Measurements from ENCODE around the gene OVOL1.

The OVOL1 gene

DNA sequence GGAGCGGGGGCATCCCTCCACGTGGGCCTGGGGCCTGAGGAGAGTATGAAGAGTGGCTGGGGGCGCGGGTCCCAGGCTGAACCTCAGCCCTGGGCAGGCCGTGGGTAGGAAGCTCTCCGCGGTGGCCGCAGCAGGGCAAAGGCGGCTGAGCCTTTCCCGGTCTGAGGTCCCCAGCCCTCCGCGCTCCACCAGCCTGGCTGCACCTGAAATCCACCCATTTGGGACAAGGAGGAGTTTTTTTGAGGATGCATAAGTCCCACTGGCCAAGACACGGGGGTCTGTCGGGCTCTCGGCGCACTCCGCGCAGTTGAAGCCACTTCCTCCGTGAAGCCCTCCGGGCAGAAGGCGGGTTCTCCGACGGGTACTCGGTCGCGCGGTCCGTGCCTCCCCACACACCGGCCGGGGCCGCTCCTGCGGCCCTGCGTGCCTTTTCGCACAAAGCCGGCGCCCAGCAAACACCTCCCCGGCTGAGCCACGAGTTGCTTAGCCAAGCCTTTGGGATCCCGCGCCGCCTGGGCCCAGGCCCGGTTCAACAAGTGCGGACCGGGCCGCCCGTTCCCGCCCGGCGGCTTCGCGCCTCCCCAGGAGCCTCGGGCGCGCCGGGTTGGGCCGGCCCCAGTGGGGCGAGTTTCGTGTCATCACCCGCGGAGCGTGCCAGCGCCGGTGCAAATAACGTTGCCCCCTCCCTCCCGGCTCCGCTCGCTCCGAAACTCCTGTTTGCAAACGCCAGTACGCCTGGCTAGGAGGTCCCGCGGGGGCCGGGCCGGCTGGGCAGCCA lies 666 bp upstream of the OVOL1 start:
- H3K4me3 ChIP-seq, result peak overlapping the region in 1 of 2 donors; percentile 40
- H3K27me3 ChIP-seq, result peaks cover 10 to 55% of the 10 kb centered on the region in 2 donors
- H3K27ac ChIP-seq, result no peak overlapping the region
- no peaks in the 10 kb centered on the region for H3K36me3 ChIP-seq
- H3K4me1 ChIP-seq, result peaks cover 0 to 39% (median 27%) of the 10 kb centered on the region in 4 donors
- H3K9me3 ChIP-seq, result no peaks in the 10 kb centered on the region
- TF ChIP-seq, protein P1, sequence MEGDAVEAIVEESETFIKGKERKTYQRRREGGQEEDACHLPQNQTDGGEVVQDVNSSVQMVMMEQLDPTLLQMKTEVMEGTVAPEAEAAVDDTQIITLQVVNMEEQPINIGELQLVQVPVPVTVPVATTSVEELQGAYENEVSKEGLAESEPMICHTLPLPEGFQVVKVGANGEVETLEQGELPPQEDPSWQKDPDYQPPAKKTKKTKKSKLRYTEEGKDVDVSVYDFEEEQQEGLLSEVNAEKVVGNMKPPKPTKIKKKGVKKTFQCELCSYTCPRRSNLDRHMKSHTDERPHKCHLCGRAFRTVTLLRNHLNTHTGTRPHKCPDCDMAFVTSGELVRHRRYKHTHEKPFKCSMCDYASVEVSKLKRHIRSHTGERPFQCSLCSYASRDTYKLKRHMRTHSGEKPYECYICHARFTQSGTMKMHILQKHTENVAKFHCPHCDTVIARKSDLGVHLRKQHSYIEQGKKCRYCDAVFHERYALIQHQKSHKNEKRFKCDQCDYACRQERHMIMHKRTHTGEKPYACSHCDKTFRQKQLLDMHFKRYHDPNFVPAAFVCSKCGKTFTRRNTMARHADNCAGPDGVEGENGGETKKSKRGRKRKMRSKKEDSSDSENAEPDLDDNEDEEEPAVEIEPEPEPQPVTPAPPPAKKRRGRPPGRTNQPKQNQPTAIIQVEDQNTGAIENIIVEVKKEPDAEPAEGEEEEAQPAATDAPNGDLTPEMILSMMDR (IDR thresholded peaks at IDR 0.05), result no peak
- intact Hi-C loops (cut with DNase I; ENCODE audit: low total_unique reads), result no loop called here
- DNase-seq, result no peak

DNA sequence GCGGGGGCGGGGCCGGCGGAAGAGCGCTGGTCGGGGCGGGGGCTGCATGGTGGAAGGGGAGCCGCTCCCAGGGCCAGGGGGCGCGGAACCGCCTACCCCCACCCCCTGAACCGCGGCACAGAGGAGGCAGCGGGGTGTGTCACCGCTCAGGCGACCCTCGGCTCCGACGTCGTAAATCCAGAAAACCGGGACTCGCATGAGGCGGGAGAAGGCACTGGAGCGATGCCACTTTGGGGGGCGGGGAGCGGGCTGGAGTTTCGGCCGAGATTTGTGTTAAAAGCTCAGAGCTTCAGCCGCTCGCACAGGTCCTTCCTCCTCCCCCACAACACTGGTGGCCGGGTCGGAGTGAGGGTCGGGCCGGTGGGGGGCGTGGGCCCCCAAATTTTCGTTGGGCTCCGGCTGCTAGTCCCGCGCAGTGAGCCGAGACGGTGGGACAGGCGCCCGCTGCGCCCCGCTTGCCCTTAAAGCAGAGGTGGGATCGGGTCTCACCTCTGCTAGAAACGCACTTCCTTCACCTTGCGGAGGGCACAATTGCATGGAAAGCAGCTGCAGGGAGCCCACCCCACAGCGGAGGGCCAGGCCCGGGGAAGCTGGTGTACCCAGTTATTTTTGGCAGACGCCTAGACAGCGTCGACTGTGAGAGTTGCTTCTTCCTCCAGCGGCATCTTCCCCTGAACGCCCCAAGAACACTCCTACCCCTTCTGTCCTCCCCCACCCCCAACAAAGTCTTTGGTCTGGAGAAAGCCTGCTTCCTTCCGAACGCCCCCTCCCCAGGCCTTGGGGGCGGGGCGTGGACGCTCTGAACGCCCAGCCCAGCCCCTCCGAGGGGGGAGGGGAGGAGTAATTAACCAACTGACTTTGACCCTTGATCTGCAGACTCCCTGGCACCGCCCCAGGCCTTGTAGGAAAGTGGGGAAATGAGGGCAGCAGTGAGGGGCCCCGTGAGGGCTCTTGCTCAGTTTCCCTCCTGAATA lies 1.1 kb downstream of the OVOL1 start:
- TF ChIP-seq, protein P1 (IDR thresholded peaks at IDR 0.05), result no peak
- no peak overlapping the region for H3K27ac ChIP-seq
- peaks cover 10 to 69% of the 10 kb centered on the region in 2 donors for H3K27me3 ChIP-seq

DNA sequence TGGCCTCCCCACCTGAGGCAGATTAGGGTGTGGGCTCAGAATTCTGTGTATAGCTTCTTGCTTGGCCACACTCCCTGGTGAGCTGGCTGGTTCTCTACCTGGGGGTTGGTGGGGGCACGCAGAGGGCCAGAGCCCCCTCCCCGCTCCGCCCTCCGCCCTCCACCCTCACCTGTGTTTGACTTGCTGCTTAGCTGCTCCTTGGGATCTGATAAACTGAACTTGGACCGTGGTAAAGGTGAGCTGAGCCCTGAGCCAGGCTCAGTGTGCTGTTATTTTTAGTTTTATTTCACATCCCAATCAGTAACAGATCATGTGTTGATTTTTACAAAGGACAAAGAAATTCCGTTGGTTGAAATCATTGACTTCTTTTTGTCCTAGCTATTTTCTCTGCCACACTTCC lies 2.0 kb downstream of the OVOL1 start:
- Histone ChIP-seq H3K4me1 (peaks cover 0 to 52% (median 23%) of the 10 kb centered on the region in 4 donors), H3K4me3 (no peak overlapping the region), H3K27ac (no peak overlapping the region), H3K9me3 (no peaks in the 10 kb centered on the region), H3K36me3 (no peaks in the 10 kb centered on the region), H3K27me3 (peaks cover 10 to 75% of the 10 kb centered on the region in 2 donors)
- intact Hi-C loops (cut with DNase I; ENCODE audit: low total_unique reads), result no loop called here
- no peak for DNase-seq
- TF ChIP-seq, protein P1 (IDR thresholded peaks at IDR 0.05), result no peak

More for the DNA sequence above, 1.1 kb downstream of the OVOL1 start:
- Histone ChIP-seq H3K4me3 (peak overlapping the region in 1 of 2 donors; percentile 40), H3K36me3 (no peaks in the 10 kb centered on the region), H3K4me1 (peaks cover 0 to 45% (median 23%) of the 10 kb centered on the region in 4 donors), H3K9me3 (no peaks in the 10 kb centered on the region)
- DNase-seq, result no peak
- intact Hi-C loops (cut with DNase I; ENCODE audit: low total_unique reads), result no loop called here

DNA sequence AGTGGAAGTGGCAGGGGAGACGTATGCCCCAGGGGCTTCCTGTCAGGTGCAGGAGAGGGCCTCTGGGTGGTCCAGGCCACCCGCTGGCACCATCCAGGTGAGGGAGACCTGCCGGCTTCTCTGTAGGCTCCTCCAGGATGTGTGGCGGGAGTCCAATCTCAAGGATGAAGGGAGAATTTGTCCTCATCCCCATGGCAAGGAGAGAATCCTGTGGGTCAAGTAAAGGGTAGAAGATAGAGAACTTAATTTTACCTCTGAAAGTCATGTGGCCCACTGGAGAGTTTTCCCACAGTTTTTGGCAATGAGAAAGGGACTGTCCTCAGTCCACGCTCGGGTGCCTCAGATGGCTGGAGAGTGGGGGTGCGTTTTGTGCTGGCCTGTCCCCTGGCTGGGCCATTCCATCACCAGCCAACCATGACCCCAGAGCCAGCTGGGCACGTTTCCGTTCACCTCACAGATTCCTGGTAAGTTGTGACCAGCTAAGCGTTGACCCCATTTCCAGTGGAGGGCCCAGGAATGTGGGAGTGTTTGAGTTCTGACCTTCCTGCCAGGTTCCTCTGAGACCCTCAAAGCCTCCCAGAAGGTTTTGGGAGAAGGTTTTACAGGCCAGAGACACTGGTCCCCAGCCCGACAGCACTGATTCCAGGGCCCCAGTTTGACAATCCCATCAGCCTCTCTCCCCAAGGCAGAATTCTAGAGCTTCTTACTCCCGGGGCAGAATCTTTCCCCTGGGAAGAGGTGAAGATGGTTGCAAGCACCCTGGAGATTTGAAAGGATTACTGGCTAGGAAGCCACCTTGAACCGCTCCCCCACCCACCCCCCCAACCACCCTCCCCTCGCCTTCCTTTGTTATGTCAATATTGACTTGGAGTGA lies 2.6 kb downstream of the OVOL1 start:
- H3K4me3 ChIP-seq, result no peak overlapping the region
- H3K36me3 ChIP-seq, result peaks cover 0 to 2% (median 0%) of the 10 kb centered on the region in 3 donors
- H3K9me3 ChIP-seq, result no peaks in the 10 kb centered on the region
- TF ChIP-seq, protein P1 (IDR thresholded peaks at IDR 0.05), result no peak
- no peak overlapping the region for H3K27ac ChIP-seq
- H3K4me1 ChIP-seq, result peaks cover 0 to 52% (median 23%) of the 10 kb centered on the region in 4 donors
- peaks cover 10 to 82% of the 10 kb centered on the region in 2 donors for H3K27me3 ChIP-seq
- no peak for DNase-seq
- intact Hi-C loops (cut with DNase I; ENCODE audit: low total_unique reads), result no loop called here

Data from tibial artery (tissue), 4 donors.